ENCODE data around the gene INF2.

DNA sequence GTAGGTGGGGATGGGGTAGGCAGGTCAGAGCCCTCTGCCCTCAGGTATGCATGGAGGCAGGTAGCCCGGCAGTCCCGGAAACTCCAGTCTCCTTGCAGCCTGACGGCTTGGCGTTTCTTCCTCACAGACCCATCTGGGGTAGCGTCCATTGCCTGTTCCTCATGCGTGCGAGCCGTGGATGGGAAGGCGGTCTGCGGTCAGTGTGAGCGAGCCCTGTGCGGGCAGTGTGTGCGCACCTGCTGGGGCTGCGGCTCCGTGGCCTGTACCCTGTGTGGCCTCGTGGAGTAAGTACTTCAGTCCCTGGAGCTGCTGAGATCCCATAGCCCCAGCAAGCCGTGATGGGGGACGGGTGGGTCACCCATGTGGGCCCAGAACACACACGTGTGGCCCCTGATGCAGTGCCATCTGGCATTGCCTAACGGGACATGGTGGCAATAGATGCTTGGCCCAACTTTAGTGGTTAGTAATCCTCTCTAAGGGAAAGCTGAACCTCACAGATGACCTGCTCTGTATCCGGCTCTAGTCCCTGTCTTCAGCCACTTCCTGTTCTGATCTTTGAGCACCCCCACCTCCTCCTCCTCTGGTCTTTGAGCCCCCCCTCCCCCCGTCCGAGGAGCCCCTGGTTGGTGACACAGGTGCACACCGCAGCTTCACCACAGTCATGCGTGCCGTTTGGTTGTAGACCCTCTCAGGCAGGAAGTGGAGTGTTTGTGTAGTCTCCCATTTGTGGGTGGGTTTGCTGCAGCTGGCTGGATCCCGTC lies 67.2 kb downstream of the INF2 start:
- TF ChIP-seq, protein P1, sequence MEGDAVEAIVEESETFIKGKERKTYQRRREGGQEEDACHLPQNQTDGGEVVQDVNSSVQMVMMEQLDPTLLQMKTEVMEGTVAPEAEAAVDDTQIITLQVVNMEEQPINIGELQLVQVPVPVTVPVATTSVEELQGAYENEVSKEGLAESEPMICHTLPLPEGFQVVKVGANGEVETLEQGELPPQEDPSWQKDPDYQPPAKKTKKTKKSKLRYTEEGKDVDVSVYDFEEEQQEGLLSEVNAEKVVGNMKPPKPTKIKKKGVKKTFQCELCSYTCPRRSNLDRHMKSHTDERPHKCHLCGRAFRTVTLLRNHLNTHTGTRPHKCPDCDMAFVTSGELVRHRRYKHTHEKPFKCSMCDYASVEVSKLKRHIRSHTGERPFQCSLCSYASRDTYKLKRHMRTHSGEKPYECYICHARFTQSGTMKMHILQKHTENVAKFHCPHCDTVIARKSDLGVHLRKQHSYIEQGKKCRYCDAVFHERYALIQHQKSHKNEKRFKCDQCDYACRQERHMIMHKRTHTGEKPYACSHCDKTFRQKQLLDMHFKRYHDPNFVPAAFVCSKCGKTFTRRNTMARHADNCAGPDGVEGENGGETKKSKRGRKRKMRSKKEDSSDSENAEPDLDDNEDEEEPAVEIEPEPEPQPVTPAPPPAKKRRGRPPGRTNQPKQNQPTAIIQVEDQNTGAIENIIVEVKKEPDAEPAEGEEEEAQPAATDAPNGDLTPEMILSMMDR (IDR thresholded peaks at IDR 0.05) = no peak
- no peak for TF ChIP-seq EP300 (IDR thresholded peaks at IDR 0.05)
- TF ChIP-seq POLR2A (IDR thresholded peaks at IDR 0.05; ENCODE audit: low read depth) = no peak

Measured in esophagus muscularis mucosa (tissue), 4 donors.